ENCODE measurements around the gene FBLN2. TPM values are rescaled to one million over a fixed set of nuclear protein-coding genes. Genes with fewer than 3 reads are reported as not detected.

The FBLN2 gene
- total and polyA plus RNA-seq, 4 donors = 4.3 to 43.4 (median 21.1) TPM

GRCh38 chr3:13618836-13619235 is 69.9 kb downstream of the FBLN2 start:
- no peak for TF ChIP-seq CTCF (IDR thresholded peaks at IDR 0.05; ENCODE audit: control extremely low read depth, extremely low read depth)
- ATAC-seq (ENCODE audit: insufficient read depth, low FRiP score) (no peak), DNase-seq (no peak)
- H3K9me3 ChIP-seq (ENCODE audit: control insufficient read depth in 4 of 4, insufficient read depth in 3 of 4, low read length in 3 of 4) = peaks cover 0 to 7% (median 0%) of the 10 kb centered on the region in 4 donors
- no peak overlapping the region for H3K9ac ChIP-seq (ENCODE audit: insufficient read depth in 1 of 2, low read length in 2 of 2)
- peaks cover 0 to 11% (median 4%) of the 10 kb centered on the region in 4 donors for H3K36me3 ChIP-seq (ENCODE audit: control insufficient read depth in 4 of 4, insufficient read depth in 4 of 4, low read length in 4 of 4)
- no peak overlapping the region for H3K4me3 ChIP-seq
- H3K27ac ChIP-seq (ENCODE audit: low read depth in 1 of 2, low read length in 1 of 2) = no peak overlapping the region
- peaks cover 0 to 8% (median 0%) of the 10 kb centered on the region in 5 donors for H3K4me1 ChIP-seq (ENCODE audit: control insufficient read depth in 5 of 5, insufficient read depth in 5 of 5, low read length in 5 of 5)
- H3K27me3 ChIP-seq (ENCODE audit: control insufficient read depth in 3 of 3, insufficient read depth in 3 of 3, low read length in 2 of 3) = no peaks in the 10 kb centered on the region
- WGBS, 2 donors = 94 to 98% methylated on average over 3 of the region's 3 CpGs

GRCh38 chr3:13619661-13620230 is 70.8 kb downstream of the FBLN2 start:
- Histone ChIP-seq H3K4me3 (no peak overlapping the region), H3K4me1 (ENCODE audit: control insufficient read depth in 5 of 5, insufficient read depth in 5 of 5, low read length in 5 of 5) (peaks cover 0 to 8% (median 0%) of the 10 kb centered on the region in 5 donors), H3K9me3 (ENCODE audit: control insufficient read depth in 4 of 4, insufficient read depth in 3 of 4, low read length in 3 of 4) (peaks cover 0 to 5% (median 0%) of the 10 kb centered on the region in 4 donors), H3K9ac (ENCODE audit: insufficient read depth in 1 of 2, low read length in 2 of 2) (no peak overlapping the region), H3K27me3 (ENCODE audit: control insufficient read depth in 3 of 3, insufficient read depth in 3 of 3, low read length in 2 of 3) (no peaks in the 10 kb centered on the region), H3K36me3 (ENCODE audit: control insufficient read depth in 4 of 4, insufficient read depth in 4 of 4, low read length in 4 of 4) (peaks cover 0 to 4% (median under 1%) of the 10 kb centered on the region in 4 donors), H3K27ac (ENCODE audit: low read depth in 1 of 2, low read length in 1 of 2) (no peak overlapping the region)
- DNase-seq (no peak), ATAC-seq (ENCODE audit: insufficient read depth, low FRiP score) (no peak)
- no peak for TF ChIP-seq CTCF (IDR thresholded peaks at IDR 0.05; ENCODE audit: control extremely low read depth, extremely low read depth)
- 88 to 90% methylated on average over 13 of the region's 13 CpGs for WGBS, 2 donors

GRCh38 chr3:13620281-13620680 is 71.4 kb downstream of the FBLN2 start:
- 88 to 93% methylated on average over 4 of the region's 4 CpGs for WGBS, 2 donors

More at GRCh38 chr3:13620281-13620680, 71.4 kb downstream of the FBLN2 start:
- Histone ChIP-seq H3K4me3 (no peak overlapping the region), H3K27ac (ENCODE audit: low read depth in 1 of 2, low read length in 1 of 2) (no peak overlapping the region), H3K4me1 (ENCODE audit: control insufficient read depth in 5 of 5, insufficient read depth in 5 of 5, low read length in 5 of 5) (peaks cover 0 to 8% (median 0%) of the 10 kb centered on the region in 5 donors), H3K9me3 (ENCODE audit: control insufficient read depth in 4 of 4, insufficient read depth in 3 of 4, low read length in 3 of 4) (peaks cover 0 to 1% (median 0%) of the 10 kb centered on the region in 4 donors), H3K9ac (ENCODE audit: insufficient read depth in 1 of 2, low read length in 2 of 2) (no peak overlapping the region), H3K27me3 (ENCODE audit: control insufficient read depth in 3 of 3, insufficient read depth in 3 of 3, low read length in 2 of 3) (no peaks in the 10 kb centered on the region), H3K36me3 (ENCODE audit: control insufficient read depth in 4 of 4, insufficient read depth in 4 of 4, low read length in 4 of 4) (peaks cover 0 to 3% (median 0%) of the 10 kb centered on the region in 4 donors)
- ATAC-seq (ENCODE audit: insufficient read depth, low FRiP score) (no peak), DNase-seq (no peak)
- TF ChIP-seq CTCF (IDR thresholded peaks at IDR 0.05; ENCODE audit: control extremely low read depth, extremely low read depth) = no peak

All from lung (tissue), 12 donors.